Fibroblast of gingiva (primary cell): ENCODE measurements around the gene GPBAR1.
"Not testable (repeated sequence)": the region's sequence is repeated elsewhere in the genome, so short reads cannot be mapped to it uniquely, and the experiment has no call there.

Source experiments
- DNase-seq: peaks from one replicate; pipeline ENCODE4 v3.0.0-alpha.2; 2011; ENCODE audit warnings: low read depth

The GPBAR1 gene

DNA sequence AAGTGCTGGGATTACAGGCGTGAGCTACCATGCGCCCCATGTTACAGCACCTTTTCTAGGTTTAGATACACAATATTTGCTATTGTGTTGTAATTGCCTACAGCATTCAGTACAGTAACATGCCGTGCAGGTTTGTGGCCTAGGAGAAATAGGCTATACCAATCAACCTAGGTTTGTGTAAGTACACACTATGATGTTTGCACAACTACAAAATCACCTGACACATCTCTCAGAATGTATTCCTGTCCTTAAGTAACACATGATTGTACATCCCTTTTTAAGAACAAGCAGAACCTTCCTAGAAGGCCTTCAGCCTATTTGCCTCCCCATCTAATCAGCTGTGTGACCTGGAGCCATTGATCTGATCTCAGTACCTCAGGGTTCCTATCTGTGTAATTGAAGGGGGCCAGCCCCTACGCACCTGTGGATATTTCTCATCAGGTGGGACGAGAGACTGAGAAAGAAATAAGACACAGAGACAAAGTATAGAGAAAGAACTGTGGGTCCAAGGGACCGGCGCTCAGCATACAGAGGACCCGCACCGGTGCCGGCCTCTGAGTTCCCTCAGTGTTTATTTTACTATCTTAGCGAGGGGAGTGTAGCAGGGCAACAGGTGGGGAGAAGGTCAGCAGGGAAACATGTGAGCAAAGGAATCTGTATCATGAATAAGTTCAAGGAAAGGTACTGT lies 50.2 kb downstream of the GPBAR1 start:
- no peak for DNase-seq

DNA sequence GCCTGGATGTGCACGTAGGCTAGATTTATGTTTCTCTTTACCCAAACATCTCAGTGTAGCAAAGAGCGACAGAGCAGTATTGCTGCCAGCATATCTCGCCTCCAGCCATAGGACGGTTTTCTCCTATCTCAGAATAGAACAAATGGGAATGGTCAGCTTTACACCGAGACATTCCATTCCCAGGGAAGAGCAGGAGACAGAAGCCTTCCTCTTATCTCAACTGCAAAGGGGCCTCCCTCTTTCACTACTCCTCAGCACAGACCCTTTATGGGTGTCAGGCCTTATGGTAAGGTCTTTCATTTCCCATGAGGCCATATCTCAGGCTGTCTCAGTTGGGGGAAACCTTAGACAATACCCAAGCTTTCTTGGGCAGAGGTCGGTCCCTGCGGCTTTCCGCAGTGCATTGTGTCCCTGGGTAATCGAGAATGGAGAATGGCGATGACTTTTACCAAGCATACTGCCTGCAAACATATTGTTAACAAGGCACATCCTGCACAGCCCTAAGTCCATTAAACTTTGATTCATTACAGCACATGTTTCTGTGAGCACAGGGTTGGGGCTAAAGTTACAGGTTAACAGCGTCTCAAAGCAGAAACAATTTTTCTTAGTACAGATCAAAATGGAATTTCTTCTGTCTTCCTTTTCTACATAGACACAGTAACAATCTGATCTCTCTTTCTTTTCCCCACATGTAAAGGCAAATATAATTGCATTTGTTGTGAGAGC lies 50.9 kb downstream of the GPBAR1 start:
- DNase-seq: not testable (repeated sequence)

DNA sequence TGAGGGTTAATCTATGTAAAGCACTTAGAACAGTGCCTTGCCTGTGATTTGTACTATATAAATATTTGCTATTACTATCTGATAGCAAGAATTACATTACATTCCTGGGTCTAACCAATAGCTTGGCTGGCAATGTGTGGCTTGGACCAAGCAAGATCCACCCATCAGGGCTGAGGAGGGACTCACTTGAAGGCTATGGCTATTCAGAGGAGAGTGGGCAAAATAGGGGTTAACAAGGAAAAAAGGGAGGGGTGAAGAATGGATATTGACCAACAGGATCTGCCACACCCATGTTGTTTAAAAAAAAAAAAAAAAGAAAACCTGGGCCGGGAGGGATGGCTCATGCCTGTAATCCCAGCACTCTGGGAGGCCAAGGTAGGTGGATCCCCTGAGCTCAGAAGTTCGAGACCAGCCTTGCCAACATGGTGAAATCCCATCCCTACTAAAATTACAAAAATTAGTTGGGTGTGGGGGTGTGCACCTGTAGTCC lies 51.5 kb downstream of the GPBAR1 start:
- DNase-seq: no peak

DNA sequence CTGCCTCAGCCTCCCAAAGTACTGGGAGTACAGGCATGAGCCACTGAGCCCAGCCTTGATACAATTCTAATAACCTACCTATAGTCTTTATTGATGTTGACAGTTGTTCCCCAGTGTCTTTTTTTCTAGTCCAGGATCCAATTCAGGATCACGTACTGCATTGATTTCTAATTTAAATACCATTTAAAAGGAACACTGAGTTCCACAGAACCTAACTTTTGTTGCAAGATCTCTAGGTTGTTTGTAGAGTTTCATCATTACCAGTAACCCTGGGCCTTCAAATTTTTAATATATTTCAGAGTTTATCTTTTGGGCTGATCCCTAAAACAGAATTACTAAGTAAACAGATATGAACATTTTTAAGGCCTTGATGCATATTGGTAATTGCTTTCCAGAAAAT lies 52.5 kb downstream of the GPBAR1 start:
- no peak for DNase-seq
